GM13976 (cell line): Measurements from ENCODE around the gene RNASE1.

ENCODE experiments used
- DNase-seq: peaks from one replicate; pipeline ENCODE4 v3.0.0; 2012; ENCODE audit warnings: low spot score
- CTCF ChIP-seq: IDR thresholded peaks from 2 replicates; pipeline ENCODE4 v1.5.1; 2012; ENCODE audit warnings: borderline replicate concordance, mild to moderate bottlenecking; ENCODE audit not compliant: insufficient read depth; ENCODE audit errors: extremely low read depth, missing control alignments, control extremely low read depth
- in situ Hi-C: fragments of 300-500 bp; cut with MboI; formaldehyde crosslinking; loops from one replicate; pipeline ENCODE4 v1.12.0; 2022; ENCODE audit warnings: low sequenced_read_pairs, mixed read lengths, inconsistent platforms; ENCODE audit not compliant: unreplicated experiment

Gene RNASE1

GRCh38 chr14:20790464-20791116, 12.1 kb downstream of the RNASE1 start:
- no peak for DNase-seq
- in situ Hi-C loops: no loop called here
- TF ChIP-seq CTCF: no peak

- in situ Hi-C loops: no loop called here
- no peak for DNase-seq
Observed at GRCh38 chr14:20789230-20789813, 13.3 kb downstream of the RNASE1 start.

DNA sequence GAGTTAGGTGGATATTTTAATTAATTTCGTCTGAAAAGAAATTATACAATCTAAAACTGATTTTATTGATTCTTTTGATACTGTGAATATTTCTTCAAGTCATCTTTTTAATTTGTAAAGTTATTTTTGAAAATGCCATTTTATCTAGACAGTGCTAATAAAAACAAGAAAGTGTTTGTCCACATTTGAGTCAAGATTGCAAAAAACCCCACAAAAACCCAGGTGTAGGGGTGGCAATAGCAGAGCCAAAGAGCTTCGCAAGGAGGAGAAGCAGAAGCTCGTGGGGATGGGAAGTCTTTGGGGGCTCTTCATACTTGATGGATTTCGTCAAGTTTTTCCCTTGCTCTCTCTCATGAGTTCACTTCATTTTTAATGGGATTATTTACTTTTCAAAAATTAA, 15.6 kb downstream of the RNASE1 start:
- DNase-seq: no peak
- in situ Hi-C loops: no loop called here
- no peak for TF ChIP-seq CTCF

More at GRCh38 chr14:20789230-20789813, 13.3 kb downstream of the RNASE1 start:
- no peak for TF ChIP-seq CTCF

DNA sequence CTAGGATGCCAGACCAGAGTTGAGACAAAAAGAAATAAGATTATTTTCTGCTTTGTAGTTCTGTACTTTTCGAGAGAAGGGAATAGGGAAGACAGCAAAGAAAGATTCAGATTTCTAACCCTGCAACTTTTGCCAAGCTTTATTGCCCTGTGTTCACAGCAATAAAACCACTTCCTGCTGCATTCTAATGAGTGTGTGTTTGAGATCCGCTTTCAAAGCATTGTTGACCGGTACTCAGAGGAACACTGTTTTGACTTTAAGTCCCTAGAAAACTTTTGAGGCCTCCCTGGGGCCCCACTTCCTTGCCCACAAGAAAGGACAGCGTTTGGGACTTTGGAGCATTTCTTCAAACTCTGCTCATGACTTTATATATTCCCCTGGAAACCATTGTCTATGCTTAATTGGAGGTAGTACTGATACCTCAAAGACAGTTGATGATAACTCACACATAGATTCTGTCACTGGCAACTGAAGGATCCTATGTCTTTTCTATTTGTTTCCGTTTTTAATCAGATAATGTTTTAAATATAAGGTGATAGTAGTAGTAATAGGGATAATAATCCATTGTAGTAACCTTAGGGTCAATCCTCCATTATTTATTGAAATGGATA, 20.3 kb downstream of the RNASE1 start:
- DNase-seq: no peak
- TF ChIP-seq CTCF: no peak
- in situ Hi-C loops: no loop called here

- DNase-seq: no peak
- no peak for TF ChIP-seq CTCF
- in situ Hi-C loops: no loop called here
Observed at GRCh38 chr14:20781803-20782202, 20.8 kb downstream of the RNASE1 start.

- no peak for DNase-seq
- in situ Hi-C loops: no loop called here
- TF ChIP-seq CTCF: no peak
Observed at GRCh38 chr14:20775901-20776300, 26.7 kb downstream of the RNASE1 start.
